HCT116 (cell line): ENCODE measurements around the gene IL1RN.

Source experiments
- ATF3 ChIP-seq: IDR thresholded peaks from 2 replicates; pipeline ENCODE4 v1.6.1; 2012
- CTCF ChIP-seq, 3 experiments: fragments of 200-600 bp in 1 of 3; sonication (generic) in 1 of 3; IDR thresholded peaks in 2 of 3; conservative IDR thresholded peaks in 1 of 3; 2 replicates each; pipeline ENCODE4 v1.5.1; 2012 to 2017; ENCODE audit warnings: low read depth in 2 of 3, low read length in 2 of 3, antibody characterized with exemption in 1 of 3, borderline replicate concordance in 1 of 3, control low read depth in 1 of 3, mild to moderate bottlenecking in 1 of 3, mixed read lengths in 1 of 3, mixed run types in 1 of 3, moderate library complexity in 1 of 3; ENCODE audit not compliant: insufficient read depth in 1 of 3
- MAX ChIP-seq: IDR thresholded peaks from 2 replicates; pipeline ENCODE4 v1.6.1; 2012
- POLR2A ChIP-seq: IDR thresholded peaks from 2 replicates; pipeline ENCODE4 v1.7.0; 2011; ENCODE audit warnings: borderline replicate concordance; ENCODE audit not compliant: insufficient read depth, insufficient read length; ENCODE audit errors: extremely low read depth
- SIN3A ChIP-seq: IDR thresholded peaks from 2 replicates; pipeline ENCODE4 v1.6.1; 2012; ENCODE audit warnings: low read depth
- SP1 ChIP-seq: IDR thresholded peaks from 2 replicates; pipeline ENCODE4 v1.6.1; 2012; ENCODE audit warnings: low read depth
- SRF ChIP-seq: IDR thresholded peaks from 2 replicates; pipeline ENCODE4 v1.6.1; 2012; ENCODE audit warnings: low read depth
- TCF7L2 ChIP-seq: IDR thresholded peaks from 2 replicates; pipeline ENCODE4 v1.7.0; 2011; ENCODE audit warnings: borderline replicate concordance, inconsistent platforms; ENCODE audit not compliant: insufficient read depth, insufficient read length; ENCODE audit errors: extremely low read depth

- TF ChIP-seq POLR2A (no peak), MAX (no peak), CTCF (IDR thresholded peaks at IDR 0.05 in 2 of 3, conservative IDR thresholded peaks at IDR 0.05 in 1 of 3; ENCODE audit: borderline replicate concordance in 1 of 3, insufficient read depth in 1 of 3, low read depth in 2 of 3, low read length in 2 of 3) (no peak), SP1 (no peak), SIN3A (no peak), ATF3 (no peak), SRF (no peak), TCF7L2 (no peak)
Measured at GRCh38 chr2:113173542-113174375, 46.4 kb downstream of the IL1RN start, which contains the start of gene PSD4.
